ENCODE measurements around the gene GP1BB.
"Not testable (repeated sequence)": the region's sequence is repeated elsewhere in the genome, so short reads cannot be mapped to it uniquely, and the experiment has no call there.

GP1BB gene

DNA sequence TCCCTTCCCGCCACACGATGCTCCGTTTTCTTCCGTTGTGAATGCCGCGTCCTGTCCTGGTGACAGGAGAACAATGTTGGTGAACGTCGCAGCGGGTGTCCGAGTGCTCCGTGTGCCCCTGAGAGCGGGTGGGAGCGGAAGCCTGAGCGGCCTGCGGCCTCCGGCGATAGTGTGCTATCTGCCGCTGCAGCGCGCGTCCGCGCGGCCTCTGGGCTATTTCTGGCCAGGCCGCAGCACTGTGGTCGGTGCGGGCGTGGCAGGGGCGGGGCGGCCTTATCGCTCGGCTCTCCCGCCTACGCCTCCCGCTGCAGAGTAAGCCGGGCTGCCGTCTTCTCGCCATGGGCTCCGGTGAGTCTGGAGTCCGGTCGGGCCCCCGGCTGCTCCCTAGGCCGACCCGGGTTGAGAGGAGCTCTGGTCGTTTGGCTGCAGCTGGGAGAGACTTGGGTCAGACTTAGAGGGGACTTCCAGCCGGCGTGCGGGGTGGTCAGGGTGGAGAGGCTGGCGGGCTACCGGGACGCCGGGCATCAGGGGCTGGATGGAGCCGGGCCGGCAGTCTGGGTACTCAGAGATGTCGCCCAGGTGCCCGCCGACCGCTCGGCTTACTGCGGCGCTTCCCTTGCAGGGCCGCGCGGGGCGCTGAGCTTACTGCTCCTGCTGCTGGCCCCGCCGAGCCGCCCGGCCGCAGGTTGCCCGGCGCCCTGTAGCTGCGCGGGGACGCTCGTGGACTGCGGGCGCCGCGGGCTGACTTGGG, at the start of gene GP1BB:
Gene GP1BB (plus strand): TSS at position 308 of the 751 bp plus-strand sequence. CDS start 31 bp downstream, at position 339.
- peak; percentile 22 for DNase-seq

DNA sequence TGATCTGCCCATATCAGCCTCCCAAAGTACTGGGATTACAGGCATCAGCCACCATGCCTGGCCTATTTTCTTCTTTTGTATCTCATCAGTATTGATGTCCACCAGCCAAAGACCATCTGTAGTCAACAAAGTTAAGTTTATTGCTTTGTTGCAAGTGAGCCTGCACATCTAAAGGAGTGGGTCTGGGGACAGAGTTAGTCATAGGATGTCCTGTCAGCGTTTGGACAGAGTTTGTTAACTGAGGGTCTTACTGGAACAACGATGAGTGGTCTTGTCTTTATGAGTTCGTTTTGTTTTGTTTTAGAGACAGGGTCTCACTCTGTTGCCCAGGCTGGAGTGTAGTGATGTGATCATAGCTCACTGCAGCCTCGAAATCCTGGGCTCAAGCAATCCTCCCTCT, 49.7 kb upstream of the GP1BB start:
- DNase-seq = no peak

DNA sequence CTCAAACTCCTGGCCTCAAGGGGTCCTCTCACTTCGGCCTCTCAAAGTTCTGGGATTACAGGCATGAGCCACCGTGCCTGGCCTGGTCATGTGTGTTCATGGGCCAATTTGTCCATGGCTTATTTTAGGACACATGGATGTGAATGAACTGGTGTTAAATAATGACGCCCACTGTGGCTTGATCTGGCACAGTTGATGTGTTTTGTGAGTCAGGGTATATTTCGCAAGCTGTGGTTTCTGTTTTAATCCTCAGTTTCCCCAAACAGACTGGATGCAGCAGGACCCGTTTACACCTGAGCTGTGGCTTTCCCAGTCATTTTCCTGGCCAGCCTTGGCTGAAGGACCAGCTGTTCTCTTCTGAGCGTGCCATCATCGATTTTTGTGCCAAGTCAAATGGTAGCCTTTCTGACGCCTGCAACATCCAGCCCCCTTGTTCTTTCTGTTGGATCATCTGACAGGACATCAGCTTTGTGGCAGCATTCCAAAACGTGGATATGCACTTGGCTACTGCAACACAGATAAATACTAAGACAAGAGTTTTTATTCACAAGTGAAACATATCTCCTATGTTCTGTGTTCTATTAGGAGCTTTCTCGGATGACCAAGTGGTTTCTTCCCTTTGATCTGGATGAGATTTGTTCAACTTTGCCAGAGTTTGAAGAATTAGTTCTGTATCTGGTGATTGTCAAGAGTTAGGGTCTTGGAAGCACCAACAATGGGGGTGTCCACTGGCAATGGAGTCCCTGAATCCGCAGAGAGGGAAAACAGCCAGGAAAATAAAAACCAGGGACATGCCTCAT, 49.0 kb upstream of the GP1BB start:
- DNase-seq = no peak

GRCh38 chr22:19674929-19675253, 48.4 kb upstream of the GP1BB start:
- DNase-seq = no peak

- DNase-seq = no peak
These were observed 47.9 kb upstream of the GP1BB start for GRCh38 chr22:19675428-19675827.

DNA sequence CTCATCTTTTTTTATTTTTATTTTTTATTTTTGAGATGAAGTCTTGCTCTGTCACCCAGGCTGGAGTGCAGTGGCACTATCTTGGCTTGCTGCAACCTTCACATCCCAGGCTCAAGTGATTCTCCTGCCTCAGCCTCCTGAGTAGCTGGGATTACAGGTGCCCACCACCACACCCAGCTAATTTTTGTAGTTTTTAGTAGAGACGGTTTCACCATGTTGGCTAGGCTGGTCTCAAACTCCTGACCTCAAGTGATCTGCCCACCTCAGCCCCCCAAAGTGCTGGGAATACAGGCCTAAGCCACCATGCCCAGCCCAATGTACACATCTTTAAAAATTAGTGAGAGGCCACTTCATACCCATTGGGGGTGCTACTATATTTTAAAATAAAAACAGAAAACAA, 46.9 kb upstream of the GP1BB start:
- not testable (repeated sequence) for DNase-seq

DNA sequence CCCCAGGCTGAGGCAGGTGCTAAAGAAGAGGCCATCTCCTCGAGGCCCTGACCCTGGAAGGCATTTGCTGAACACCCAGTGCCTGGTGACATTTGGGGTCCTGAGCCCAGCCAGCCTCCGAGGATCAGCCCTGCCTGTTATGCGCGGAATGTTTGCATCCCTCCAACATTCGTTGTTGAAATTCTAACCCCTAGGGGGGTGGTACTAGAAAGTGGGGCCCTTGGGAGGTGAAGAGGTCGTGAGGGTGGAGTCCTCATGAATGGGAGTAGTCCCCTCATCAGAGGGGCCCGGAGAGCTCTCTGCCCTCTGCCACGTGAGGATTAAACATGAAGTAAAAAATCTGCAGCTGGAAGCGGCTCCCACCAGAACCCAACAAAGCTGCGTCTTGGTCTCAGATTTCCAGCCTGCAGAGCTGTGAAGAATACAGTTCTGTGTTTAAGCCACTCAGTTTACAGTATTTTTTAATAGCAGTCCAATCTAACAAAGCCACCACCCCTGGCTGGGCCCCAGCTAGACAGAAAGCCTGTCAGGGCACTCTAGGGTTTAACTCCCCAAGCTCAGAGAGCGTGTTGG, 44.3 kb upstream of the GP1BB start:
- no peak for DNase-seq

DNA sequence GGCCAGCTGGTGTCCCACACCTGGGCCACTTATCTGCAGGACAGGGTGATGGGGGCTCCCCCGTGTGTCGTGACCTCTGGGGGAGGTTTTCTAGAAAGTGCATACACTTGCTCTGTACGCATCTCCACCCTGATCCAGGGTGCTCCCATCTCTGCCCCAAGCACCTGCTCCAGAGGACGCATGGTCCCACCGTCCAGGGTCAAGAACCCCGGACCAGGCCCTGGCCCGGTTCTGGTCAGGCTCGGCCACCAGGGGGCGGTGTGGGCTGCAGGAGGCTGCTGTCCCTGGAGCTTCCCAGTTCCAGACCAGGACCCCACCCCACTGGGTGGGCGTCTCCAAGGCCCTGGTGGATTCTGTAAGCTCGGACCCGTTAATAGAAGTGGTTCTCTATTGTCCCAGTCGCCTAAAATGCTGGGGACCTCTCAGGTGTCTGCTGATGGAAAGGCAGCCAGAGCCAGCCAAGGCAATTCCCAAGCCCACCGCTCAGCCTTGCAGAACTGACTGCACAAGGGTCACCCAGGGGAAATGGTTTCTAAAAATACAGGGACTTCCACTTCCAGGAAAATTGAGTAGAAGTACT, 43.7 kb upstream of the GP1BB start:
- peak; percentile 67 for DNase-seq

DNA sequence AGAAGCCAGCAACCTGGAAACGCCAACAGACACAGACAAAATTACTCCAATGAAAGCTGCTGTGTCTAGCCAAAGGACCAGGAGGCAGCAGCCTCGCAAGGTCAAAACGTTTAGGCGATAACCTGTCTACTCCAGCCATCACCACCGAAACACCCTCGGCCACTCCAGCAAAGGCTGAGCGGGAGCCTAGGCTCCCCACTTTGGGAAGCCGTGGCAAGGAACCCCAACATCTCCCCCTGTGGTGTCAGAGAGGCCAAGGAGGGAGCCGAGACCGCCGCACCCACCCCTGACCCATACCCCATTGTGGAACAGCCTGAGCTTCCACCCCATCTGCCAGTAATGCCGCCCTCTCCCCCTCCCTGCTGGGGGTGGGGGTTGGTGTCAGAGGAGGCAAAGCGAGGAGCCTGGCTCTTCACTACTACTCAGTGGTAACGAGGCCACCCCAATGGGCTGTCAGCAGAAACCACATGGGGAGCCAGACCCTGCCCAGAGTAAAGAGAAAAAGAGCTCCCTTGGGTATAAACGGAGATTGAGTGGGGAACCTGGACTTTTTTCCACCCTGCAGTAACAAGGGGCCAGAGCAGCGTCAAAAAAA, 43.0 kb upstream of the GP1BB start:
- no peak for DNase-seq

DNA sequence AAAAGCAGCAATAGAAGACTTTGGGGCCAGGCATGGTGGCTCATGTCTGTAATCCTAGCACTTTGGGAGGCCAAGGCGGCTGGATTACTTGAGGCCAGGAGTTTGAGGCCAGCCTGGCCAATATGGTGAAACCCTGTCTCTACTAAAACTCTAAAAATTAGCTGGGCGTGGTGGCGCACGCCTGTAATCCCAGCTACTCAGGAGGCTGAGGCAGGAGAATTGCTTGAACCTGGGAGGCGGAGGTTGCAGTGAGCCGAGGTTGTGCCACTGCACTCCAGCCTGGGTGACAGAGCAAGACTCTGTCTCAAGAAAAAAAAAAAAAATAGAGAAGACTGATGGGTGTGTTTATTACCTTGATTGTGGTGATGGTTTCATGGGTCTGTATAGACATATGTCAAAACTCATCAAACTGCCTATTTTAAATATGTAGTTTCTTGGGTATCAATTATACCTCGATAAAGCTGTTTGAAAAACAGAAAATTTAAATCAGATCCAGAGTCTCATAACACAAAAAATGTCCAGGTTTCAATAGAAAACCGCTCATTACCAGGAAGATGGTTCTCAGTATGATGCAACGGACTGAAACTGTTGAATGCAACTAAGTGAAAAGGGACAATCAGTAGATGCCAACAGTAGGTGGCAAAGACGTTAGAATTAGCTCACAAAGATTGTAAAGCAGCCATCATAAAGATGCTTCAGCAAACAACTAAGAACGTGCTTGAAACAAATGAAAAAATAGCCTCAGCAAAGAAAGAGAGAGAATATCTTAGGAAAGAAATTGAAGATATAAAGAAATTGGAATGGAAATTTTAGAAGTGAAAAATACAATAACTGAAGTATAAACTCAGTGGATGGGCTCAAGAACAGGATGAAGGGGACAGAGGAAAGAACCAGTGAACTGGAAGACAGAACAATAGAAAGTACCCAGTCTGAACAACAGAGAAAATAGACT, 42.2 kb upstream of the GP1BB start:
- DNase-seq = no peak

DNA sequence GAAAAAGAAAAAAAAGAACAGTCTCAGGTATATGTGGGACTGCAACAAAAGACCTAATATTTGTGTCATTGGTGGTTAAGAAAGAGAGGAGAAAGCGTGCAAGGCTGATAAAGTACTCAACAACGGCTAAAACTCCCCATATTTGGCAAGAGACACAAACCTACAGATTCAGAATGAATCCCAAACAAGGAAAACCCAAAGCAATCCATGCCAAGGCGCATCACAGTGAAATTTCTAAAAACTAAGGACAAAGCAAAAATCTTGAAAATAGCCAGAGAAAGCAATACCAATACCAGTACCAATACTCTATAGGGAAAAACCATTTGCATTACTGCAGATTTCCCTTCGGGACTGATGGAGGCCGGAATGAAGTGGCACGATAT, 41.5 kb upstream of the GP1BB start:
- DNase-seq = no peak

- no peak for DNase-seq
These were observed 36.4 kb upstream of the GP1BB start for GRCh38 chr22:19686946-19687345.

DNA sequence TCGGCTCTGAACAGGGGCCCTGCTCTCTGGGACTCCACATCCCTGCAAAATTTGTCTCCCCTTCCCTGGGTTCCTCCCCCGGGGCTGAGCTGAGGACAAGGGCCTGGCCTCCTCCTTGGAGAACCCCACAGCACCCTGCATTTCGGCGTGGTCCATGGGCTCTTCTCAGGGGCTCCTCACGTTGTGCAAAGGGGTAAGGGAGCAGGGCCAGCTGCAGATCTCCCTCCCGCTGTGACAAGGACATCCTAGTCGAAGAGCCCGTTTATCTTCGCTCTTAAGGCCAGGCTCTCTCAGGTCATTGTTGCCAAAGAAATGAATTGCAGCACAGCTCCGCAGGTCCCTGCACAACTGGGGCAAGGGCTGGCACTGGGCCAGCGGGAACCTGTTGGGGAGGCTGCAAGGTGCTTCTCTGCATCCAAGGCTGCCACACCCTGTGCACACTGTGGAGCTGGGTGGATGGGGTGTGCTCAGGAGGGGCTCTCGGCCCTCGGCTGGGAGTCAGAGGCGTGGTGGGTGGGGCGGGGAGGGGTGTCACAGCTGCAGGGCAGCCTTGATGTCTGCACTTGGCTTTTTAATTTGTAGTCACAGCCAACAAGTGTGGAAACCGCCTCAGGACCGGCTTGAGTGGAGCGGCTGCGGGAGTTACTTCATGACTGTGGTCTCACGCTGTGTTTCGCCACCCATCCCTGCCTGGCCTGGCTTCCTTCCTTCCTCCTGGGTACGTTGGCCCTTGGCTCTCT, 35.6 kb upstream of the GP1BB start:
- DNase-seq = no peak

DNA sequence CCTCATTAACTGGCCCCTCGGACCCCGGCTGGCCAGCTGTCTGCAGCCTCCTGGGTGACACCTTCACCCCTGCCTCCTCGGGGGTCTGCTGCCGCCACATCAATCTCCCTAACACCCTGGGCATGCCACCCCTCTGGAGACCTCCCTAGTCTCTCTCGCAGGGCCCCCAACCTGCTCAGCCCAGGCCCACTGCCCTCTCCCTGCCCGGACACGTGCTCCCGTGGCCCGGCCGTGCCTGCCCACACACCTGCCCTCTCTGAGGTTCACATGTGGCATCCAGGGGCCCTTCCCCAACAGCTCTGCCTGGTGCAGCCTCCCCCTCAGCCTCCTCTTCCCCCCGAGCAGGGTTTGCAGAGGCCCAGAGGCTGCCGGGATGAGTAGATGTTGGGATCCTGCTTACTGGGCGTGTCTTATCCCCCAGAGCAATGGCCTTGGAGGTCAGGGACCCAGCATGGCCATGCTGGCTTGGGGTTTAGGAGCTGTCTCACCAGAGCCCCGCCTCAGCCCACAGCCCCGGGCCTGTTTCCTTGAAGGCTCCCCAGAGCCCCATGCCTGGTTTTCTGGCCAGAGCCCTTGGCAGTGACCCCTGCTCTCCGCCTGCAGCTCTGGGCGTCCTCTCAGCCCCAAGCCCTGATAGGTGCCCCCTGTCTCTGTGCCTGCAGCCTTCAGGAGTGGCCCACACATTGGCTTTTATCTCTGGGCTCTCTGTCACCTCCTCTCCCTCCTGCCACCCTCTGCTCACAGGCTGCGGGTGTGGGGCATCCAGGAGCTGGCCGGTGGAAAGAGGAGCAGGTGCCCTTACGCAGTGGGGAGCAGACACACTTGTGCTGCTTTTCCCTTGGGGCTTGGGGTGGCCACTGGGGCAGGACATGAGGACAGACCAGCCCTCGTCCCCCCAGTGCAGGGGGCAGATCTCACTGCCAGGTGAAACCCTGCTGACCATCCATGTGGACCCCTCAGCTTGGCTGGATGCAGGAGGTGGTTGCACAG, 34.7 kb upstream of the GP1BB start:
- no peak for DNase-seq

GRCh38 chr22:19689408-19689807, 33.9 kb upstream of the GP1BB start:
- DNase-seq = no peak

- DNase-seq = no peak
These were observed 32.2 kb upstream of the GP1BB start for GRCh38 chr22:19691007-19691720.

- DNase-seq = no peak
These were observed 31.5 kb upstream of the GP1BB start for GRCh38 chr22:19691721-19692341.

GRCh38 chr22:19693581-19693980, 29.8 kb upstream of the GP1BB start:
- no peak for DNase-seq
